ENCODE measurements around the gene CES3.

DNA sequence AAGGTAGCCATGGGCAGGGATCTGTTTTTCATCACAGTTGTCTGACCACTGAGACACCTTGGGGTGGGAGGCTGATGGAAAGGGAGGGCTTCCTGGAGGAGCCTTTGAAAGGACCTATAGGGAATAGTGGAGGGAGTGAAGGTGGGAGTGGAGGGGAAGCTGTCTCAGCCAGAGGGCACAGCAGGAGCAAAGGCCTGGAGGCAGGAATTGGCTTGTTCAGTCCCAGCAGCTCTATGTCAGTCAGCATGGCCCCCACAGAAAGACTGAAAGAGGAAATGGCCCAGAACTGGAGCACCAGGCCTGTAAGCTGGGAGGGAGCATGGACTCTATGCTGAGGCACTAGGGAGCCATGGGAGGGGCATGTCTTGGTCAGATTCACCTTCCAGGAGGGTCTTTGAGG is 55.1 kb downstream of the CES3 start:
- TF ChIP-seq ZNF404 (tag by site-specific recombination; IDR thresholded peaks at IDR 0.05) (no peak), MEIS1 (CRISPR knock-in tag; IDR thresholded peaks at IDR 0.05; ENCODE audit: borderline replicate concordance) (no peak), ZNF211 (tag by site-specific recombination; IDR thresholded peaks at IDR 0.05; ENCODE audit: low read depth) (no peak), ZBTB17 (tag by site-specific recombination; IDR thresholded peaks at IDR 0.05) (no peak), ZBTB11 (tag by site-specific recombination; conservative IDR thresholded peaks at IDR 0.05; ENCODE audit: low read depth) (no peak), ZEB2 (tag by site-specific recombination; IDR thresholded peaks at IDR 0.05) (no peak), ZNF335 (tag by site-specific recombination; conservative IDR thresholded peaks at IDR 0.05) (no peak), ZNF830 (tag by site-specific recombination; IDR thresholded peaks at IDR 0.05; ENCODE audit: low read depth) (no peak)
- TF ChIP-seq, protein P1, sequence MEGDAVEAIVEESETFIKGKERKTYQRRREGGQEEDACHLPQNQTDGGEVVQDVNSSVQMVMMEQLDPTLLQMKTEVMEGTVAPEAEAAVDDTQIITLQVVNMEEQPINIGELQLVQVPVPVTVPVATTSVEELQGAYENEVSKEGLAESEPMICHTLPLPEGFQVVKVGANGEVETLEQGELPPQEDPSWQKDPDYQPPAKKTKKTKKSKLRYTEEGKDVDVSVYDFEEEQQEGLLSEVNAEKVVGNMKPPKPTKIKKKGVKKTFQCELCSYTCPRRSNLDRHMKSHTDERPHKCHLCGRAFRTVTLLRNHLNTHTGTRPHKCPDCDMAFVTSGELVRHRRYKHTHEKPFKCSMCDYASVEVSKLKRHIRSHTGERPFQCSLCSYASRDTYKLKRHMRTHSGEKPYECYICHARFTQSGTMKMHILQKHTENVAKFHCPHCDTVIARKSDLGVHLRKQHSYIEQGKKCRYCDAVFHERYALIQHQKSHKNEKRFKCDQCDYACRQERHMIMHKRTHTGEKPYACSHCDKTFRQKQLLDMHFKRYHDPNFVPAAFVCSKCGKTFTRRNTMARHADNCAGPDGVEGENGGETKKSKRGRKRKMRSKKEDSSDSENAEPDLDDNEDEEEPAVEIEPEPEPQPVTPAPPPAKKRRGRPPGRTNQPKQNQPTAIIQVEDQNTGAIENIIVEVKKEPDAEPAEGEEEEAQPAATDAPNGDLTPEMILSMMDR (tag by site-specific recombination; IDR thresholded peaks at IDR 0.05) = no peak

Data from HEK293 (cell line).